GM19372 (cell line): ENCODE data around the gene TMEM247.
A peak's percentile ranks its signal among the peaks of the same experiment; 100 is the strongest.
"Not testable (repeated sequence)": the region's sequence is repeated elsewhere in the genome, so short reads cannot be mapped to it uniquely, and the experiment has no call there.

Experiments
- ATAC-seq: cut with Tn5 transposase; IDR thresholded peaks from one replicate; pipeline ENCODE4 v1.9.1; 2021; ENCODE audit warnings: mild to moderate bottlenecking, low read depth, moderate library complexity; ENCODE audit not compliant: unreplicated experiment

TMEM247 gene

GRCh38 chr2:46458763-46459500, 20.4 kb upstream of the TMEM247 start:
- no peak for ATAC-seq

- no peak for ATAC-seq
Measured at GRCh38 chr2:46459694-46460093, 19.7 kb upstream of the TMEM247 start.

- no peak for ATAC-seq
Measured at GRCh38 chr2:46460241-46460921, 19.0 kb upstream of the TMEM247 start.

- peak; percentile 70 for ATAC-seq
Measured at GRCh38 chr2:46461011-46461674, 18.2 kb upstream of the TMEM247 start.

- ATAC-seq = peak; percentile 19
Measured at GRCh38 chr2:46461709-46462171, 17.6 kb upstream of the TMEM247 start.

GRCh38 chr2:46462936-46463335, 16.4 kb upstream of the TMEM247 start:
- no peak for ATAC-seq

- no peak for ATAC-seq
Measured at GRCh38 chr2:46469116-46469515, 10.2 kb upstream of the TMEM247 start.

- ATAC-seq = no peak
Measured at GRCh38 chr2:46469700-46470099, 9.7 kb upstream of the TMEM247 start.

- no peak for ATAC-seq
Measured at GRCh38 chr2:46470114-46470628, 9.2 kb upstream of the TMEM247 start.

- ATAC-seq = no peak
Measured at GRCh38 chr2:46471019-46471583, 8.3 kb upstream of the TMEM247 start.

GRCh38 chr2:46471697-46472096, 7.7 kb upstream of the TMEM247 start:
- ATAC-seq = no peak

GRCh38 chr2:46472165-46472564, 7.2 kb upstream of the TMEM247 start:
- not testable (repeated sequence) for ATAC-seq

GRCh38 chr2:46477462-46477861, 1.9 kb upstream of the TMEM247 start:
- not testable (repeated sequence) for ATAC-seq

- ATAC-seq = no peak
Measured at GRCh38 chr2:46477925-46478324, 1.4 kb upstream of the TMEM247 start.

- no peak for ATAC-seq
Measured at GRCh38 chr2:46480562-46480961, 1.2 kb downstream of the TMEM247 start.

- ATAC-seq = no peak
Measured at GRCh38 chr2:46481198-46482193, 2.1 kb downstream of the TMEM247 start.

- ATAC-seq = no peak
Measured at GRCh38 chr2:46482490-46482889, 3.1 kb downstream of the TMEM247 start.

- ATAC-seq = no peak
Measured at GRCh38 chr2:46485002-46485401, 5.6 kb downstream of the TMEM247 start.

- ATAC-seq = no peak
Measured at GRCh38 chr2:46486436-46486835, 7.1 kb downstream of the TMEM247 start.
